Stimulated activated CD4-positive, alpha-beta T cell treated with anti-CD3 and anti-CD28 coated beads, Interleukin-1b, Interleukin-23, amount 100 ng/mL, for 24 hours (primary cell): ENCODE measurements around the gene RTN4RL2.

ENCODE experiments used
- DNase-seq, 4 experiments: peaks; one replicate each; pipeline ENCODE4 v3.0.0-alpha.2; 2020; ENCODE audit warnings: low read depth in 4 of 4, low spot score in 1 of 4

The RTN4RL2 gene

DNA sequence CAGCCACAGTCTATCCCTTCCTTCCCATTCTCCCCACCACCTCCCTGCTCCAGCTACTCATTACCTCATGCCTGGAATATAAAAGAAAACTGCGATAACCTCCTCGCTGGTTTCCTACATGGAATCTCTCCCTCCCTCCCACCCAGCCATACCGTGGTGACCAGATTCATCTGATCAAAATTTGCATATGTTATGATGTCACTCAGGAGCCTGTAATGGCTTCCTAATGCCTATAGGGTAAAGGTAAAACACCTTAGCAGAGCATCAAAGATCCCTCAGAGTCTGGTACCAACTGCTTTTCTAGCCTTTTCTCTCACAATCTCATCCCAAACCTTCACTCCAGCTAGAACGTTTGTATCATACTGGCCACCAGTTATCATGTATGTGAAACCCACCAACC, 19.6 kb downstream of the RTN4RL2 start:
- DNase-seq = no peak

DNA sequence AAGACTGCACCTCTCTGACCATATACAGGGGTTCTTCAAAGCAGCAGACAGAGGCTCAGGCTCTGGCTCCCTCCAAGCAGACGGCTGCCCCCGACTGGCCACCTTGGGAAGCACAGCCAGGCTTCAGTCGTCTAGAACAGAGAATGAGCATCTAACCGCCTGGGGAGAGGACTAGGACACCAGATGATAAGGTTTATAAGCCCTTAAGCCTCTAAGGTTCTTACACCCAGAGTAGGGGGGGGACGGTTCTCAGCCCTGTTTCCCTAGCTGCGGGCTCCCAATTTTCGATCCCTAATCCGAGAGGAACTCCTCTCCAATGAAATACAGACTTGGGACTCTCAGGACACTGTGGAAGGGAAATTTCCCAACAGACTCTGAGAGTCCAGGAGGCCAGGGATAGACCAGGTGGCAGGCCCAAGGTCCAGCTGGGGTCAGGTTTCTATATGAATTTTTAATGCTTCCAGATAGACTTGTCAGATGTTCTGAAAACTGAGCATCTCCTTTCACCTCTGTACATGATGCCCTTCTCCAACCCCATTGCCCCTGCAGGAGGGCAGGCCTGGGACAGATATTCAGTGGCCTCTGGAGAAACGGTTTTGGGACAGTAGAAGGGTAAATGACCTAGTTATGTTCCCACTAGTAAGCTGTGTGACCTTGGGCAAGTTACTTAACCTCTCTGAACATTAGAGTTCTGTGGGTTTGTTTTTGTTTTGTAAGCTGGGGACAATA, 20.2 kb downstream of the RTN4RL2 start:
- DNase-seq = peak in 3 of 4 experiments; percentile 53 to 65 (median 63)

DNA sequence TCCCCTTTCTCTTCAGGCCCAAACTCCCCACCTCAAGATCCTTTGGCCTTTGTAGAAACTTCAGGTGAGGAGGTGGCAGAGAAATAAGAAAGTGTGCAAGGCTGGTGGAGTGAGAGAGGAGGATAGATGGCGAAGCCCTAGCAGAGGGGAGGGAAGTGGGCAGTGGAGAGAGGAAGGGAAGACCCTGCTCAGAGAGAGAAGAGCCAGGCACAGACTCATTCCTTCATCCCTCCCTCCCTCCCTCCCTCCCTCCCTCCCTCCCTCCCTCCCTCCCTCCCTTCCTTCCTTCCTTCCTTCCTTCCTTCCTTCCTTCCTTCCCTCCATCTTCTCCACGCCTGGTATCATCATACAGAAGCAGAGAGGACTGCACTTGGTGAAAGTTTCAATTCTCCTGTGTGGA, 21.0 kb downstream of the RTN4RL2 start:
- no peak for DNase-seq

DNA sequence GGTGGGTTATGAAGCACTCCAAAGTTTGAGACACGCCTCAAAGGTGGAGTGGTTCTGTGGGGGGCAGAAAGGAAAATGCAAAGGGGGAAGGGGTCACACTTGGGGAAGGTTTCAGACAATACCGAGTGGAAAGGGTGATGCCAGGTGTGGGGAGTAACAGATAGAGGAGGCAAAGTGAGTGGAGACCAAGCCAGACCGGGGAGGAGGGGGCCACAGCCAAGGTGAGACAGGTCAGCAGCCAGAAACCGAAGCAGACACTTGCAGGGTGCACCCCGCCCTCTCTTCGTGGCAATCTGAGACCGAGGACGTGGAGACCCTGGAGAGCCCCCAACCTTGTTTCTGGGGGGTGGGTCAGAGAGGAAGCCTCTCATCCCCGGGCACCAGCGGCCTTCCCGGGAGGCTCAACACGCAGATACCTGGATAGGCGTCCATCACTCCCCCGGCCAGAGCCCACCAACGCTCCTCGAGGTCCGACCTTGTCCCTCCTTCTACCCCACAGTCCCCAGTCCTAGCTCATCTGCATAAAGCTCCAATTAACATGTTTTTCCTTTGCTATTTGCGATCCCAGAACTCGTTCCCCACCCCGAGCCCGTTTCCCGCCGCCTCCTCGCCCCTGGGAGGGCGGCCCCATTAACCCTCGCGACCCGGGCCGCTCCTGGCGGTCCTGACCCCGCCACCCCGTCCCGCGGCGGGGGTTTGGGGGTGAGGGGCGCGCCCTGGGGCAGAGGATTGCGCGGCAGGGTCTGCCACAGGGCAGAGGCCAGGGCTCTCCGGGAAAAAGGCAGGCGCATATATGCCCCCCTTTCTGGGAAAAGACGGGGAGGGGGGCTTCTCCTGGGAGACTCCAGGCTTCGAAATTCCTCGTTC, 21.8 kb downstream of the RTN4RL2 start:
- no peak for DNase-seq

DNA sequence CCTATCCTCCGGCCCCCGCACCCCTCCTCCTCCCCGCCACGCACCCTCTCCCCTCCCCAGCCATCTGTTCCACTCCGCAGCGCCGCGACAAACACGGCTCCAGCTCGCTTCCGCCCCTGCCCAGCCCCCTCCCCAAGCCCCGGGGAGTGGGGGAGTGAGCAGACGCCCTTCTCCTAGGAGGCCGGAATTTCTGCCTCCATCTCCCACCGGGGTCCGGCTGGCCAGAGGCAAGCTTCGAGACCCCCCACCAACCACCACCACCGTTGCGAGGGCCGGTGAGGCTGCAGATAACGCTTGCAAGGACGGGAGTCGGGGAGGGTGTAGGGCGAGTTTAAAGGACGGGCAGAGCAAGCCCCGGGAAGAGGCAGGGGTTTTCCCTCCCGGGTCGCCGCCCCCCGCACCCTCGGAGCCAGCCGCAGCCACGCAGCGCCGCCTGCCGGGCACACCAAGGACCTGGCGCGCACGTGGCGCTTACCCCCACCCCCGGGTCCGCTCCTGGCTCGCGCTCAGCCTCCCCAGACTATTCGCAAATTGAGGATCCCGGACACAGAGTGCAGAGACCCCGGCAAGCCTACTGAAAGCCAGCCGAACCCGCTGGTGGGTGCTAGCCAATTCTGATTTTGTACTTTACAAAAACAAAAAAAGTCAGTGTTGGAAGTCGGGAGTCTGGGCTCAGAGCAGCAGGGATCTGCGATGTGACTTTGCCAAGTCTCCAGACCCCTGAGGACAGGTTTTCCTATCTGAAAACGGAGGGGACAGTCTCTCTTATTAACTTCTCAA, 22.6 kb downstream of the RTN4RL2 start:
- peak; percentile 42 to 61 (median 56) for DNase-seq

DNA sequence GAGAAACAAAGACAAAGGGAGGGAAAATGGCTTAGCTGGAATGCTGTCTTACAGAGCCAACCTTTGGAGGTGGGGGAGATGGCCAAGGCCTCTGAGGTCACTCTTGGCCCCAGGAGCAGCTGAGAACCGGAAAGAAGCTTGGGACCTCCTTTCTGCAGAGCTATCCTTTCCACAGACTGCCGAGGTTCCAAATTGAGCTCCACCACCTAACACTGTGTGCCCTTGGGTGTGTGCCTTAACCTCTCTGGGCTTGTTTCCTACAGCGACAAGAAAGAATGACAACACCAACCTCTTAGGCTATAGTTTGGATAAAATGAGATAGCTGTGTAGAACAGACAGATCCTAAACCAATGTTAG, 23.2 kb downstream of the RTN4RL2 start:
- no peak for DNase-seq

DNA sequence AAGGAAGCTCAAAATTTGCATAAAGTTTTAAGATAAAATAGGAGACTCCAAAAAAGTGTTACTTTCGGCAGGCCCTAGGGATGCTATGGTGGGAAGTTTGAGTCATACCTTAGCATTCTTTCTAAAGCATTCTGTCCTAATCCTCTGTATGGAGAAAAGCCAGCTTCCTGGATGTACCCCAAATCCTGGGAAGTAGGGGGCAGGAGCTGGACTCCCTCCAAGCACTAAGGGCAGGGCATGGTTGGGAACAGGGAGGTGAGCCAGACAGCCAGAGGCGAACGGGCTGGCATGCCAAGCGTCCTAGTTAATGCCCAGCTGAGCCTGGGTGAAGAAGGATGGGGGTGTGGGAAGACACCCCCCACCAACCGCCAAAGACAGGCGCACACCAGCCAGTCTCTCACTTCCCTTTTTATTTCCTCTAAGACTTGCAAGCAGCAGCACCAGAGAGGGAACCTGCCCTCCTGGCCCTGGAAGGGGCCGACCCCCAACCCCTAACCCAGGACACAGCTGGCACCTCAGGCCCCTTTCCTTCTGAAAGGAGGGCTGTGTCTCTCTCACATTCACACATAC, 23.9 kb downstream of the RTN4RL2 start:
- DNase-seq = no peak

DNA sequence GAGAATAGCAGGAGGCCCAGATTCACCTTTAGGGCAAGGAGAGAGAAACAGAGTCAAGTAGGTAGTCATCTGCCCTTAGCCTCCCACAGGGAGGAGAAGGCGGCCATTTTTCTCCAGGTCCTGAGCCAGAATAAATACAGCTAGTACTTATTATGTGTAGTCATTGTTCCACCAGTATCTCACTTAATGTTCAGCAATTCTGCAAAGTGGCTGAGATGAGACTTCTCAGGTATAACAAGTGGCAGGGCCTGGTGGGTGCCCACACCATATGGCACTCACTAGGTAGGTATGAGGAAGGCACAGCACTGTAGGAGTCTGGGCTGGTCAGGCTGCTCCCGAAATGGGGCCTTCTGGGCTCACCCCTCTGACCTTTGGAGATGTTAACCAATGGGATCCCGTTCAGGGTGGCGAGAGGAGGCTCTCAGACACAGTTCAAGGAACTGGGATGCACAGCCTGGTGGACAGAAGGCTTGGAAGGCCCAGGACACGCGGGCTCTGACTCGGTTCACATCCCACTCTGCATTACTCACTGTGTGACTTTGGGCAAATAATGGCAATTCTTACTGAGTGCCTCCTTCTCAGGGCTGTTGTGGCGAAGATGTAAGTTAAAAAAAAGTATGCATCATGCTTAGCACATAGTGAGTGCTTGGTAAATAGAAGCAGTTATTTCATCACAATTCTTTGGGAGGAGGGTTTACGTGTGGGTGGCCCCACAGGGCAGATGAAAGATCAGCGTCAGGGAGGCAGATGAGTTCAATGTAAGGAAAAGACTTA, 25.1 kb downstream of the RTN4RL2 start:
- DNase-seq = no peak

DNA sequence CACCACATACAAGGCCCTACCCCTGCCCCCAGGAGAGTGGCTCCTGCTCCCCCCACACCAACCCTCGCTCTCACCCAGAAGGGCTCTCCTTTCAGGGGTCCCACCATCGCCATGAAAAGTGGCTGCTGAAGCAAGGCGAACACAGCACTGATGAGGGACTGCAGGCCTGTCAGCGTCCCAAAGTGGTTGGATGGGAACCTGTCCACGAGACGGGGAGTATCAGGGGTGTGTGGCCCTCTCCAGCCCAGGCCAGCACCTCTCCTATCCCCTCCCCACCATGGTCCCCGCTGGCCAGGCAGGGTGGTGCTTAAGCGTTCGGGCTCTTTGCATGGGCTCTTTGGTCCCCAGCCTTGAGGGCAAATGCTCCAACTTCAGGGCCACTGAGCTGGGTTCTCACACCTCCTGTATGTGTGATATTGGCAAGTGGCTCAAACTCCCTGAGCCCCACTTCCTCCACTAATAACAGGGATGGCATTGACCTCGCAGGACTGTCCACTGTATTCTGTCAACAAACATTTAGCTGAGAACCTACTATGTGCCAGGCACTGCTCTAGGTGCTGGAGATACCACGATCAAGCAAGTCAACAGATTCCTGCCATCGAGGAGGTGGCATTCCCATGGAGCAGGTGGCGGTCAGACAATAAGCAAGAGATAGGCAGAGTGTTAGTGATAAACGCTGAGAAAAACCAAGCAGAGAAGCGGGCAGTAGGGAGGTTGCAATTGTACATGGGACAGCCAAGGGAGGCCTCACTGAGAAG, 26.9 kb downstream of the RTN4RL2 start:
- DNase-seq = no peak

DNA sequence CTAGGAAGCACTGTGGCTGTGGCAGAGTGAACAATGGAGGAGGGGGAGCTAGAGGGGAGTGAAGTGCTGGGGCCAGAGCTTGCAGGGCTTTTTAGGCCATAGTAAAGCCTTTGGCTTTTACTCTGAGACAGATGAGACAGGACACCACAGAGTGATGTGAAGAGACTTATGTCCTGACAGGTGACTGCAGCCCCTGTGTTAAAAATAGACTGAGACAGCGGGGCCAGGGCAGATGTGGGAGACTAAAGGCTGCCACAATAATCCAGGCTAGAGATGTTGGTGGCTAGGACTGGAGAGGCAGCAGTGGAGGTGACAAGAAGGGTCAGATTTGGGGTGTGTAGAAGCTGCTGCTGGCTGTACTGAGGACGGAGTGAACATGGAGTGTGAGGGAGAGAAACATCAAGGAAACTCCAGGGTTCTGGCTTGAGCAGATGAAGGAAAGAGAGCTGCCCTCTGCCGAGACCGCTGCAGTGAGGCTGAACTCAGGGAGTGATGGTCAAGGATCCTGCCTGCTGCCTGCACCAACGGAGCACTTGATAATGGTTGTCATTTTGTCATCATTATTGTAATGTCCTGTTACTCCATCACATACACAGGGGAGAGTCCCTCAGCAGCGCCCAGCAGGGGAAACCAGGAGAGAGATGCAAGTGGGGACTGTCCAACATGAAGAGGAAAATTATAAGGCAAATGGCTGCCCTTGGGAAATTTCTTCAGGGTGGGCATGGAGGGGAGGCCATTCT, 27.8 kb downstream of the RTN4RL2 start:
- DNase-seq = no peak

DNA sequence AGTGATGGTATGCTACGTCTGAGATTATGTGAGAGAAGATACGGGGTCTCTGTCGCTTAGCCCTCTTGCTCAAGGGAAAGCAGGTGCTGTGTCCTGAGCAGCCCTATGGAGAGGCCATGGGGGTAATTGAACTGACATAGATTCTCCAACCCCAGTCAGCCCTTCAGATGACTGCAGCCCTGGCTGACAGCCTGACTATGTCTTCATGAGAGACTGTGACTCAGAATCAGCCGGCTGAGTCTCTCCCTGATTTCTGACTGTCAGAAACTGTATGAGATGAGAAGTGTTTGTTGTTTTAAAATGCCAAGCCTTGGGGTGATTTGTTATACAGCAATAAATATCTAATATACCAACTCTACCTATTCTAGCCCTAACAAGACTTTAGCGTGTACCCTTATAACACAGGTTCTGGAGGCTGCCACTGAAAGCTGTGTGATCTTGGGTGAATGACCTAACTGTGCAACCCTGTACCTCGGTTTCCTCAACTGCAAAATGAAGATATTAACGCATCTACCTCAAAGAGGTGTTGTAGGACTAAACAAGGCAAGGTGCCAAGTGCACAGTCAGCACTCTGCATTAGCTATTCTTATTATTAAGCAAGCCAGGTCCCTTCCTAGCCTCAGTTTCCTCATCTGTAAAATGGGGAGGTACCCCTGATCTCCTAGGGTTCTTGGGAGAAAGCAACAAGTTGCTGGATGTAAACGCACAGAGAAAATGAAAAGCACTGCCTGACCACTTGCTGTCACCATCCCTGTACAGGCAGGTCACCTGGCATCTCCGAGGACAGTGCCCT, 30.3 kb downstream of the RTN4RL2 start:
- DNase-seq = no peak

DNA sequence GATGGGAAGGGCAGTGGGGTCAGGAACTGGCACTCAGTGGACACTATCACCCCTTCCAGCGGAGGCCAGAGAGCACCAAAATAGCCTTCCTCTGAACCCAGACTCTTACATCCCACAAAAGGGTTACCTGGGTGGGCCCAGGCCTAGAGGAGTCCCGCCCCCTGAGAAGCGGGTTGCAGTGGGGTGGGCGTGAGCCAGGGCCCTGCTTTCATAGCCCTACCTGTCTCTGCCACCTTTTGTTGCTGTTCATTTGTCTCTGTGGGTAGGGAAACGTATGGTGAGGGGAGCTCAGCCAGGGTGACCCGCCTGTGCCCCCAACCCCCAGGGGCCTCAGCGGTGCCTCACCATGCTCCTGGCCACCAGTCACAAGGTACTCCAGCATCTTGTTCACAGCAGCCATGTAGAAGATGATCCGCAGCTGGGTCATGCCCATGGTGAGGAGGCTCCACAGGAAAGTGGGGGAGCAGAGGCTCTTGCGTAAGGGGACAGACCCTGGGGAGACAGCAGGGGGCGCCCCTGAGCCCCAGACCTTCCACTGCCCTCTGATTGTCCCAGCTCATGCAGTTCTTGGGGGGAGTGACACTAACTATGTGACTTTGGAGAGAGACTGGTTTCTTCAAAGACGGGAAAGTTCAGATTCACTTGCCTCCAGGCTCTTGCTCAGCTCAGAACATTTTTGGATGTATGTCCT, 31.2 kb downstream of the RTN4RL2 start:
- DNase-seq = peak in 1 of 4 experiments; percentile 49

DNA sequence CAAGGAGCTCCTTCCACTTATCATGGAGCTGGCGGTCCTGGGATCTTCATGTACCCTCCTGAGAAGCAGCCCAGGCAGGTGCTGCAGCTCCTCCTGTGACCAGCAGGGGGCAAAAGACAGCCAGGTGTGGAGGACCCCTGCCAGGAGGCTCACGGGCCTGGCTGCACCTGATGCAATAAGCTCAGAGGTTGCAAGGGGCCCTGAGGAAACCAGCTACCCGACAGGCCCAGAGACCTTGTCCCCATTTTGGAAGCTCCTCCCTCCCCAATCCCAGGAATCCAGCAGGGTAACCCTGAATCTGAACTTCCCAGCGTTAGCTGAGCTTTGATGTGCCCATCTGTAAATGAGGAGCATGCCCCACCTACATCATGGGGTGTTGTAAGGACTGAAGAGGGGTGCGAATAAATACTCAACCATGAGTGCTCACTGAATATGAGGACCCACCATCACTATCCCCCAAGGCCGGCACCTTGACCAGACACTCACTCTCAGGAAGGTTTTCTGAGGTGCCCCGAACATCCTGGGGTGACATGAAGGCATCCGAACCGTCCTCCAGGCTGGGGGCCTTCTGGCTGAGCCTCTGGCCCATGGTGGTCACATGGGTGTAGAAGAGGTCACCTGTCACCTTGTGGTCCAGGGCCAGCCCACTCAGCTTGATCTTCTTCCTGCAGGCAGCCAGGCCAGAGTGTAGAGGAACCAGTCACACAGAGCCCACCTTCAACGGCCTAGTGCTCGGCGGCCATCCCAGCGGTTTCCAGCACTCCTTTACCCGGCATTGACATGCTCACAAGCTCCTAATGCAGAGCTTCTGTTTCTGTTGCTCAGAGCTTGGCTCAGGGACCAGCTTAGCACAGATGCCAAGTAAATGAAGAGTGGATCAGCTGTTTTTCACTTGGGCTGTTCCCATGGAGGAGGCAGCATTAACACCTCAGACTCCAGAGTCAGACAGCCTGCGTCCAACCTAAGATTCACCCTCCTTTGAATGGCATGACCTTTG, 33.5 kb downstream of the RTN4RL2 start:
- peak; percentile 48 to 63 (median 62) for DNase-seq

DNA sequence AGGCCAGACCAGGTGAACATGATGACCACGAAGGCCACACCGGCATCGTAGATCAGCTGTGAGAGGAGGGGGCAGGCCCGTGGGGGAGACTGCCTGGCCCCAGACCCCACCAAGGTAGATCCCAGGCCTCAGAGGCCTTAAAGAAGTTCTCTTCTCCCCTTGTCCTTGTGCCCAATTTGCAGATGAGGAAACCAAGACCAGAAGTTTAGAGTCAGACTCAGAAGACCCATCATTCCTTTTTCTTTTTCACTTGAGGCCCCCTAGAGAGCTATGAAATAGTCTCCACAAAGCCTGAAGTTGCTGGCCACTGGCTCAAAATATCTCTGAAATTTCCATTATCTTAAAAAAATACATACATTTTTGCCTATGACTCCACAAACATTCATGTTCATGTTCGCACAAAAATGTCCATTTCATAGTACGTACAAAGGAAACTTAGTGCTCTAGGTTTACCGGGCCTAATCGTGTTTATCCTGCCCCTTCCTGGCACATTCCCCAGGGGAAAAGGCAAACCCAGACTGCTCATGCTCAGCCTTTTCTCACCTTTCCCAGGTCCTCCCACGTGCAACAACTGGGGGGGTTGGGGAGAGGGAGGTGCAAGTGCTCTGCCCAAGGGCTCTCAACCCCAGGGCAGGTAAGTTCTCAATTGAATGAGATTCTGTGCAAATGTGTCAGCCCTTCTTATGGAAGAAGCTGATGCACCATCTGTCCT, 35.9 kb downstream of the RTN4RL2 start:
- DNase-seq = no peak

DNA sequence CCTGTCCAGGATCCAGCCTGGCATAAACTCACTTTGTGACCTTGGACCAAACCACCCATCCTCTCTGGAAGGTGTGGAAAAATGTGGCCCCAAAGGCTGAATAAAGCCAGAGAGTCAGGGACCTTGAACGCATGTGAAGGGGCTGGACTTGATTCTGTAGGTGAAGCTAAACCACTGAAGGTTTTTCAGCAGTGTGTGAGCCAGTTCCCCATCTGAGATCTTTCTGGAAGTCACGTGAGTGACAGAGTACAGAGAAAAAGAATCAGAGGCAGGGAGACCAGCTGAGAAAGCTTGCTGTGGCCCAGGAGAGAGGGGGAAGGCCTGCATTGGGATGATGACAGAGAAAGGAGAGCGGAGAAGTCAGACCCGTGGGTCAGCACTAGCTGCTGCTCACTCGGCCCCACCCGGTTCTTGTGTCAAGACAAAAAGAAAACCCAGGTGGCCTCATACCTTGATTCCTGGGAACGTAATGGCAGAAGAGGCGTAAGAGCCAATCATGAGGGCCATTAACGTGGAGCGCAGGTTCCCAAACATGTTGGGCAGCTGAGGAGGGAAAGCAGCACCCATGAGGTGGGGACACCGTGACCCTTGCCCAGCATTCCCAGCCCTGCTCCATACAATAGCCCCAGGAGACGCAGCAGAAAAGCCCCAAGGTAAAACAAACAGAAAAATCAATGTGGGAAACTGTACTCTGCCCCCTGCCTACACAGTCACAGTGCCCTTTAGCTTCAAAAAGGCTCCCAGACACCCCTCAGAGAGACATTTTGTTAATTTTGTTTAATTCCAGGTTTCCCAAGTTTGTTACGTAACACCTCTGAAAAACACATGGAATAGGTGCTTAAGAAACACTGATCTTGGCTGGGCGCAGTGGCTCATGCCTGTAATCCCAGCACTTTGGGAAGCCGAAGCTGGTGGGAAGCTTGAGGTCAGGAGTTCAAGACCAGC, 37.2 kb downstream of the RTN4RL2 start:
- no peak for DNase-seq
